HepG2 (cell line): Measurements from ENCODE around the gene GPR22. TPM values are rescaled to one million over a fixed set of nuclear protein-coding genes. Genes with fewer than 3 reads are reported as not detected.

Experiments used
- ATAC-seq: fragments of 200-7000 bp; cut with Tn5 transposase; 3 replicates; pipeline ENCODE4 v1.9.1; 2020; ENCODE audit warnings: mild to moderate bottlenecking, moderate library complexity
- BruUV-seq: library from RNA; stranded (reverse); fragments of 400-500 nt; replicated peaks from 2 replicates; lab custom pipeline; 2021; lab: Mats Ljungman, UMichigan
- CTCF ChIA-PET: fragments of 300-600 bp; formaldehyde crosslinking; extraction: SDS; loops from one replicate; lab custom pipeline; 2021; ENCODE audit warnings: low total read pairs, inconsistent platforms, low intra/inter-chr PET ratio; lab: Yijun Ruan, JAX
- POLR2A ChIA-PET: fragments of 350-600 bp; sonication (Branson Sonifier 250); formaldehyde crosslinking; loops from one replicate; lab custom pipeline; 2020; ENCODE audit warnings: antibody characterized with exemption, inconsistent platforms; lab: Yijun Ruan, JAX
- DNase-seq: peaks from one replicate; pipeline ENCODE4 v3.0.0-alpha.2; 2015; ENCODE audit warnings: low spot score
- FAIRE-seq: peaks from 3 replicates; lab custom pipeline; 2011; peaks lifted over from hg19 to GRCh38; lab: Jason Lieb, UNC
- H2AFZ ChIP-seq: one replicate; pipeline ENCODE4 v1.6.1; 2011; ENCODE audit warnings: low read length, inconsistent platforms
- H3K27ac ChIP-seq: fragments of 300-600 bp; 3 replicates; pipeline ENCODE4 v1.8.0; 2011; ENCODE audit warnings: mixed run types, mild to moderate bottlenecking, mixed read lengths, low read length, inconsistent platforms; ENCODE audit not compliant: insufficient read depth; ENCODE audit errors: extremely low read length
- H3K27me3 ChIP-seq, 2 experiments: fragments of 200-600 bp in 1 of 2; 2 replicates in 1 of 2; 3 replicates in 1 of 2; pipeline versions ENCODE4 v1.6.0 to v1.8.0; 2011; ENCODE audit warnings: low read length in 2 of 2, mild to moderate bottlenecking in 2 of 2, moderate library complexity in 2 of 2, inconsistent platforms in 1 of 2; ENCODE audit not compliant: insufficient read depth in 2 of 2, control insufficient read depth in 1 of 2
- H3K36me3 ChIP-seq, 2 experiments: fragments of 200-600 bp in 1 of 2; replicated peaks in 1 of 2; 2 replicates in 1 of 2; 3 replicates in 1 of 2; pipeline versions ENCODE4 v1.5.1 to v1.8.0; 2011; ENCODE audit warnings: low read length in 2 of 2, inconsistent platforms in 1 of 2; ENCODE audit not compliant: insufficient read depth in 2 of 2, control insufficient read depth in 1 of 2
- H3K4me1 ChIP-seq: 2 replicates; pipeline ENCODE4 v1.5.1; 2012; ENCODE audit warnings: low read length, inconsistent platforms; ENCODE audit not compliant: insufficient read depth
- H3K4me2 ChIP-seq: 2 replicates; pipeline ENCODE4 v1.6.0; 2011; ENCODE audit warnings: low read depth, low read length, inconsistent platforms
- H3K4me3 ChIP-seq, 3 experiments: fragments of 200-600 bp in 1 of 3; sonication (generic), shearing (Covaris generic) in 1 of 3; replicated peaks in 1 of 3; 2 replicates each; pipeline ENCODE4 v1.5.1; 2011 to 2016; ENCODE audit warnings: low read length in 3 of 3, inconsistent platforms in 2 of 3, low read depth in 2 of 3, mild to moderate bottlenecking in 2 of 3, control low read depth in 1 of 3, mixed read lengths in 1 of 3; ENCODE audit not compliant: insufficient read depth in 1 of 3
- H3K79me2 ChIP-seq: one replicate; pipeline ENCODE4 v1.6.1; 2011; ENCODE audit warnings: low read length, inconsistent platforms; ENCODE audit not compliant: insufficient read depth
- H3K9ac ChIP-seq: 2 replicates; pipeline ENCODE4 v1.6.0; 2011; ENCODE audit warnings: mild to moderate bottlenecking, low read depth, low read length, inconsistent platforms; ENCODE audit not compliant: insufficient read depth
- H3K9me3 ChIP-seq: 2 replicates; pipeline ENCODE4 v1.5.1; 2012; ENCODE audit warnings: mild to moderate bottlenecking, low read length
- H4K20me1 ChIP-seq: 2 replicates; pipeline ENCODE4 v1.6.0; 2011; ENCODE audit warnings: inconsistent platforms, mild to moderate bottlenecking, low read length, moderate library complexity; ENCODE audit not compliant: insufficient read depth
- JUND ChIP-seq: sonication (generic); formaldehyde crosslinking; IDR thresholded peaks from 2 replicates; pipeline ENCODE4 v1.8.0; 2022; ENCODE audit warnings: mild to moderate bottlenecking, missing genetic modification reagents
- NFAT5 ChIP-seq: sonication (generic); formaldehyde crosslinking; IDR thresholded peaks from 2 replicates; pipeline ENCODE4 v1.4.0; 2020; ENCODE audit warnings: missing genetic modification reagents
- RERE ChIP-seq: IDR thresholded peaks from 2 replicates; pipeline ENCODE4 v1.6.1; 2016; ENCODE audit warnings: low read depth, missing genetic modification reagents, missing compliant biosample characterization
- ZNF317 ChIP-seq: sonication (generic); formaldehyde crosslinking; IDR thresholded peaks from 2 replicates; pipeline ENCODE4 v1.5.0; 2020; ENCODE audit warnings: mild to moderate bottlenecking, missing genetic modification reagents
- WGBS: methylation state at CpG from one replicate; pipeline ENCODE4 v1.1.6; 2017; ENCODE audit warnings: low lambda C conversion rate; 5-methylcytosine and 5-hydroxymethylcytosine counted together
- in situ Hi-C: cut with HindIII; loops from 2 replicates; pipeline ENCODE4 v1.10.0; 2017; ENCODE audit warnings: low pct_unique_long_range_greater_than_20kb; ENCODE audit not compliant: extremely low pct_ligation_motif_present
- intact Hi-C: fragments of 100-400 bp; cut with micrococcal nuclease; formaldehyde crosslinking; loops from one replicate; pipeline ENCODE4 v1.10.0; 2022; ENCODE audit not compliant: unreplicated experiment
- polyA plus RNA-seq, 8 experiments: library from polyadenylated mRNA; depleted of rRNA in 3 of 8; stranded (reverse) in 7 of 8; unstranded in 1 of 8; fragments of >200 nt; fragmentation: Illumina TruSeq in 4 of 8; extraction: Trizol in 4 of 8; gene quantifications; 2 replicates each; pipeline versions ENCODE4 v1.2.1 to v1.2.3, GENCODE V29; 2011 to 2016; ENCODE audit warnings: low read depth in 4 of 8, missing spikeins in 1 of 8, mixed read lengths in 1 of 8; ENCODE audit not compliant: insufficient read depth in 1 of 8
- total RNA-seq, 5 experiments: library from RNA; depleted of rRNA; stranded (reverse); fragments of >200 nt; fragmentation: Illumina TruSeq; extraction: Trizol; gene quantifications; 2 replicates each; pipeline ENCODE4 v1.2.3, GENCODE V29; 2016; ENCODE audit warnings: low read depth in 1 of 5

Gene GPR22
- total and polyA plus RNA-seq, 2 of the 13 experiments (the other 11 are each of a cell fraction or from before 2014, with no cell fraction given): not detected

GRCh38 chr7:107482571-107482970 is 12.7 kb downstream of the GPR22 start:
- ChIA-PET POLR2A (no interaction called here), CTCF (no interaction called here)
- intact Hi-C loops (no loop called here), in situ Hi-C loops (no loop called here)
- ATAC-seq (no peak), FAIRE-seq (no peak), DNase-seq (no peak)
- BruUV-seq: no TSS peak
- 100% methylated on average over 1 of the region's 1 CpG for WGBS
- H3K27ac ChIP-seq: no peak overlapping the region
- no peaks in the 10 kb centered on the region for H3K27me3 ChIP-seq
- no peaks in the 10 kb centered on the region for H3K36me3 ChIP-seq
- H2AFZ ChIP-seq: no peak overlapping the region
- H3K4me1 ChIP-seq: no peaks in the 10 kb centered on the region
- no peak for TF ChIP-seq RERE (CRISPR knock-in tag)
- no peak for TF ChIP-seq ZNF317 (CRISPR knock-in tag)
- TF ChIP-seq NFAT5 (CRISPR knock-in tag): no peak
- no peak for TF ChIP-seq JUND
- H3K79me2 ChIP-seq: no peaks in the 10 kb centered on the region
- H3K9me3 ChIP-seq: no peaks in the 10 kb centered on the region
- 0 out of 2 replicates have a peak, but pooled peaks cover 3% of the 10 kb centered on the region for H4K20me1 ChIP-seq
- no peak overlapping the region for H3K4me3 ChIP-seq
- no peak overlapping the region for H3K4me2 ChIP-seq
- H3K9ac ChIP-seq: no peak overlapping the region
